HG02973 (cell line): ENCODE data around the gene FKBP4.

ENCODE experiments used
- ATAC-seq: cut with Tn5 transposase; IDR thresholded peaks from one replicate; pipeline ENCODE4 v1.9.1; 2021; ENCODE audit warnings: moderate library complexity; ENCODE audit not compliant: unreplicated experiment

The FKBP4 gene

DNA sequence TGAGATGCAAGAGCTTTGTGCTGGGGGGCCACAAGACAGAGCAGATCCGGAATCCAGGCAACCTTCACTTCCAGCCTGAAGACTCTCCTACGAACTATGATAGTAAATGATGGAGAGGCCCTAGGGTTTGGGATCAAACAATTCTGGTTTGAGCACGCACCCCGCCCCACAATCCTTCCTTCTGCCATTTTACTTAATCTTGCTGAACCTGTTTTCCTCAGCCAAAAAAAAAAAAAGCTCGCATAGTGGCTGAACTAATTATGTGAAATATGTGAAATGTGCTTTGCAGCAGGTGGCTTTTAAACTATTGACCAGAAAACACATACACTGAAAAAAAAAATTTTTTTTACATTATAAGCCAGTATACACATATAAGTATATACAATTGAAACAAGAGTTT is 17.0 kb downstream of the FKBP4 start:
- no peak for ATAC-seq

GRCh38 chr12:2812290-2813213 is 17.8 kb downstream of the FKBP4 start, which contains the start of gene ITFG2:
TSS of gene ITFG2 (plus strand) at chr12:2812668. CDS start at chr12:2812761, 93 bp downstream.
- ATAC-seq, result peak; percentile 96

DNA sequence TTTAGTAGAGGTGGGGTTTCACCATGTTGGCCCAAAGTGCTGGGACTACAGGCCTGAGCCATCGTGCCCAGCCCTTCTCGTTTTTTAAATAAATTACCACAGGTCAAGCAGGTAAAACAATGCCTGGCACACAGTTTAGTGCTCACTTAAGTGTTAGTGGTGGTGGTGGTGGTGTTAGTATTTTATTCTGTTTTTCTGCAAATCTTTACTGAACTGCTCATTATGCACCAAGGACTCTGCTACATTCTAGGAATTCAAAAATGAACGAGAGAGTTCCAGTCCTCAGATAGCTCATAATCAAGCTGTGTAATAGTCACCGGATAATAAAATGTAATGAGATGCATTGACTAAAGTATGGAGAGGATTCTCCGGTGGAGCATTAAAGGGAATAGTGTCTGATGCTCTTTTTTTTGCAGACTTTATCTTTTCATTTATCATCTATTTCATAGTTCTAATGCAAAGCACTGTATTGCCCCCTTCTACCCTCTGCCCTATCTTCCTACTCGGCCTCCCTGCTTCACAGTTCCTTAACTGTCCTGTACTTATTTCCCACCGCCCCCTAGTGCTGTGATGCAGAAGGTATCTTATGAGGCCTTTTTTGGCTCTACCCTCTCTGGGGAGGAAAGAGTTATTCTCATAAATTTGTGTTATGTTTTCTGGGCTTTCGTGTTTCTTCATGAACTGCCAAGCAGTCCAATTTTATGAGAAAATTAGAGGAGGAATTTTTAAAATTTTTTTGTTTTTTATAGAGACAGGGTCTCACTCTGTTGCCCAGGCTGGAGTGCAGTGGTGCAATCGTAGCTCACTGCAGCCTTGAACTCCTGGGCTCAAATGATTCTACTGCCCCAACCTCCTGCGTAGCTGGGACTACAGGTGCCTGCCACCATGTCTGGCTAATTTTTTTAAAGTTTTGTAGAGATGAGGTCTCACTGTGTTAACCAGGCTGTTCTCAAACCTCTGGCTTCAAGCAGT is 18.7 kb downstream of the FKBP4 start:
- no peak for ATAC-seq

GRCh38 chr12:2819810-2820209 is 25.0 kb downstream of the FKBP4 start:
- no peak for ATAC-seq

DNA sequence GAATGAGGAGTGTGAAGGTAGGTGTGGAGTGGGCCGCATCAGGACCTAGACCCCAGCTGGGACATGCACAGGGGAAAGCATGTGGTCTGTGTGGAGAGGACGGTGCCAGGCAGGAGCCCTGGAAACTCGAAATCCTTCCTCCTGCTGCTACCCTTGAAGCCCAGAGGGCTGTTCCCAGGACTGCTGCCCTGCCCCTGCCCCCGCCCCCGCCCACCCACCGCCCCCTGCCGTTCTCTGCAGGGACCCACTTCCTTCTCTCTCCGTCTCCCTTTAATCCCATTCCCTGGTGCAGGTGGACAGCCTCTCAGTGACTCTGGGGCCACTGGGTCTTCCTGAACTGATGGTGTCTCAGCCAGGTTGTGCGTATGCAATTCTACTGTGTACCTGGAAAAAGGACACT is 25.7 kb downstream of the FKBP4 start:
- ATAC-seq, result no peak

GRCh38 chr12:2823483-2823882 is 28.7 kb downstream of the FKBP4 start:
- no peak for ATAC-seq

GRCh38 chr12:2824541-2824940 is 29.8 kb downstream of the FKBP4 start:
- ATAC-seq, result no peak

DNA sequence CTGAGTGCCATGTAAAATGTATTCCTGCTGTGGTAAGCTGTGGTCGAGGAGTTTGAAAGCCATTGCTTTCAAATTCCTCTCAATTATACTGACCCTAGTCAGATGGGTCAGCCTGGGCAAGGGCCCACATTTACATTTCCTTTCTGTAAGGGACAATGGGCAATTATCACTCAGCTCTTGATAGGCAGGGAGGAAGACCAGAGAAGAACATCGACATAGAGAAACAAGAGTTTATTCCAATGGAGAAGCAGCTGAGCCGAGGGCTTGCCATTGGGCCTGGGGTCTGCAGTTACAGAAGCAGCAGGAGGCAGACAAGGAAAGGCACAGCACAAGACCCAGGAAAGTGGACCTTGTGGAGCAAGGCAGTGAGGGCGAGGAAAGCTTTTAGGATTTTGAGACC is 30.4 kb downstream of the FKBP4 start:
- no peak for ATAC-seq

DNA sequence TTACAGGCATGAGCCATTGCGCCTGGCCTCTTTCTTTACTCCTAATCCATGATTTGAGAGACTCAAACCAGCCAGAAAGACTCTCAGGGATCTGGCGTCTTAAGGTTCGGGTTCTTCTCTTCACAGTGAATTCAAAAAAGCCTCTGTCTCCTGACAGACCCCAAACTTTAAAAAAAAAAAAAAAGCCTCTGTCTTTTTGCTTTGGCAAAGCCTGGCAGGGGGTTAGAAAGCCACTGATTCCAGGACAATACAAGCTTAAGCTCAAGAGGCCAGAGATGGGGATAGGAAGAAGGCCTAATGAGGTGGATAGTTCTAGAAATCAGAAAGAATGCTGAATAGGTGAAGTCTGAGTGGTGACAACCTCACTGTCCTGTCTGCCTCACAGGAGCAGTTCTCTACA is 31.3 kb downstream of the FKBP4 start:
- ATAC-seq, result no peak

- no peak for ATAC-seq
These were observed 32.1 kb downstream of the FKBP4 start for GRCh38 chr12:2826721-2827515.

DNA sequence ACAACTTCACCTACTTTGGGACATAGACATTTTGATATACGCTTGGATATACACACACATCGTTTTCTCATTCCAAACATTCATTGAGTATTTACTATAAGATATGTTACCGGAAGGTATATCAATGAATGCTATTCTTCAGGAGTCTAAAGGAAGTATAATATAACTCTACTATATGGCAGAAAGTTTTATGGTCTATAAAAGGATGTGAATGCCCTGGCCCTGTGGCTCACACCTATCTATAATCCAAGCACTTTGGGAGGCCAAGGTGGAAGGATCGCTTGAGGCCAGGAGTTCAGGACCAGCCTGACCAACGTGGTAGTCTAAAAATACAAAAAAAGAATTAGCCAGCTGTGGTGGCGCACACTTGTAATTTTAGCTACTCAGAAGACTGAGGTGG is 34.5 kb downstream of the FKBP4 start:
- ATAC-seq, result no peak

- no peak for ATAC-seq
These were observed 37.9 kb downstream of the FKBP4 start for GRCh38 chr12:2832550-2833127.

- ATAC-seq, result no peak
These were observed 38.6 kb downstream of the FKBP4 start for GRCh38 chr12:2833327-2833726.

DNA sequence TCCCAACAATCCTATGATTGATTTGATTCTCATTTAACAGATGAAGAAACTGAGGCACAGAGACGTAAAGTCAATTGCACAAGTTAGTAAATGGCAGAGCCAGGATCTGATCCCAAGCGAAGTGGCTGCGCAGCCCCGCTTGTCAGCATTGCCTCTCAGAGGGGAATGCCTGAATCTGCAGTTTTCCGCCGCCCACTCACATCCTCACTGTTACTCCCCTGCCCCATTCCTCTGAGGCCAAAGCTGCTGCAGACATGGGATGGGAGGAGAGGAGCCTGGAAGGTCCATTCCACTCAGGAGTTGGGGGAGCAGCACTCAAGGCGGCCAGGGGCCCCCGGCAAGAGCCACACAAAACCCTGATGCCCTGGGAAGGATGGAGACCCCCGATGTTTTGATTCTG is 39.0 kb downstream of the FKBP4 start:
- no peak for ATAC-seq

- no peak for ATAC-seq
These were observed 40.1 kb downstream of the FKBP4 start, which contains the start of gene NRIP2 for GRCh38 chr12:2834581-2835491. TSS of gene NRIP2 (minus strand) at chr12:2835035. CDS start at chr12:2834983, 52 bp downstream.

DNA sequence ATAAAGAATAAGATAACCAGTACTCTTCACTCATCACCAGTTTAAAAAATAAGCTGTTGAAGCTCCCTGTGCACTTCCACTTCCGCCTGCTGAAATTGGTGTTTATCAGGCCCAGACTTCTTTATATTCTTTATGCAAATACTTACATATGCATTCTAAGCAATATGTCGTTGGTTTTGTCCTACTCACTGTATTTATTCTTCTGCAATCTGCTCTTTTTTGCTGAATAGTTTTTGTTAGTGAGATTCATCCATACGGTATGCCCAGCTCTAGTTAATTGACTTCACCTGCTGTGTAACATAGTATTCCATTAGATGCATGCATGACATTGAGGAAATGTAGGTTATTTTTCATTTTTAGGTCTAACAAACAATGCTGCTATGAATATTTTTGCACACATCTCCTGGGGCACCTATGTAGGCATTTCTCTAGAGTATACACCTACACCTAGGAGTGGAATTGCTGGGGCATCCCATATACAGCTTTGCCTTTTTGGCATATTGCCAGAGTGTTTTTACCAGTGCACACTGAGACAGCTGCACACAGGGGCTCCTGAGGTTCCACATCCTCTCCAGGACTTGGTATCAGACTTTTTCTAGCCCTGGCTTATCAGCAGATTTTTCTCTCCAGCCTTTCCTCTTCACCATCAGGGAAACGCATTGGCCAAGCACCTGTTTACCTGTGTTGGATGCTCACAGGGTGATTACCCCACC is 41.1 kb downstream of the FKBP4 start:
- ATAC-seq, result no peak

- no peak for ATAC-seq
These were observed 41.8 kb downstream of the FKBP4 start for GRCh38 chr12:2836574-2836973.

DNA sequence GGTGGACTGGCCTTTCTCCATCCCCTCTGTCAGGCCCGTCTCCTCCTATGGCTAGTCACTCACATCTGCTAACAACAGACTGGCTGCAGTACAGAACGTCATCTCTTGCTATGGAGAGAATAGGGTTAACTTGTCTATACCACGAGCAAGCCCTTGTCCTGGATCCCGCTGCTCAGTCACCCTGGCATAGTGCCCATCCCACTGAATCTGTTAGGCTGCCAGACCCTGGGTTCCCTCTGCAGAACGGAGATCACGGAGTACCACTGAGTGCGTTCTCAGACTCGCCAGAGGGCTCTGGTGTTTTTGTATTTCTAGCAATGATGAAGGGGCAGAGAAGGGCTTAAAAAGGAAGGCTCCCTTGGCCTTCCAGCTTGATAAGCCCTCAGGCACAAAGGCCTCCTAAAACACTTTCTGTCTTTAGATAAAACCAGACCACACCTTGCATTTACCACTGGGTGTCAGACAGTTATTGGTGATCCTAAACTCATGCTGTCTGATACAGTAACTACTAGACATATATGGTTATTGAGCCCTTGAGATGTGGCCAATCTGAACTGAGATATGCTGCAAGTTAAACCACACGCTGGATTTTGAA is 46.4 kb downstream of the FKBP4 start:
- ATAC-seq, result no peak
